Erythroblast (primary cell): ENCODE data around the gene FOXRED1.

ENCODE experiments used
- GATA1 ChIP-seq: IDR thresholded peaks from 2 replicates; pipeline ENCODE4 v1.6.1; 2011; ENCODE audit warnings: low read depth, mild to moderate bottlenecking, control low read depth, low read length, moderate library complexity
- POLR2A ChIP-seq: IDR thresholded peaks from 2 replicates; pipeline ENCODE4 v1.6.1; 2011; ENCODE audit warnings: mild to moderate bottlenecking, low read length

DNA sequence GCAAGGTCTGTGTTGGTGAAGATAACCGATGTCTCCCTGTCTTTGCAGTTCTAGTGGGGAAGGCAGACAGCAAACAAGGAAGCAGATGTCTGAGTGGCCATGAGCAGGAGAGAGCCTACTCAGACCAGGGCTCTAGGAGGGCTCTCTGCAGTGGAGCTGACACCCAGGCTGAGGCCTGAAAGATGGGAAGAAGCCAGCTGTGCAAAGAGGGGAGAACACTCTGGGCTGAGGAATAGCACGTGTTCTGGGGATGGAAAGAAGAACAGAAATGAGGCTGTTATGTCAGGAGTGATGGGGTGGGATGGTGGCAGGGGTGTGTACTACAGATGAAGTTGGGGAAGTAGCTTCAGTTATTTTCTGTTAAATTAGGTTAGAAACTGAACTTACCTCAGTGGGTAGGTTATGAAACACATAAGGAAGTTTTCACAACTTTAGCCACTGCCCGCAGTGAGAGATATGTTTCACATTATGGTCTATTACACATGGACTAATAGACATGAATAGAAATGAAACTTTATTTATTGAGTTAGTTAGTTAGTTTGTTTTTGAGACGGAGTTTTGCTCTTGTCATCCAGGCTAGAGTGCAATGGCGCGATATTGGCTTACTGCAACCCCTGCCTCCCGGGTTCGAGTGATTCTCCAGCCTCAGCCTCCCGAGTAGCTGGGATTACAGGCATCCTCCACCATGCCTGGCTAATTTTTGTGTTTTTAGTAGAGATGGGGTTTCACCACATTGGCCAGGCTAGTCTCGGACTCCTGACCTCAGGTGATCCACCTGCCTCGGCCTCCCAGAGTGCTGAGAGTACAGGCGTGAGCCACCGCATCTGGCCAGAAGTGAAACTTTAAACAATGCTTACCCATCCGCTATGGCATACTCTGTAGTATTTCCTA, 42.7 kb downstream of the FOXRED1 start:
- no peak for TF ChIP-seq POLR2A
- no peak for TF ChIP-seq GATA1
